ENCODE measurements around the gene ZMYND8. TPM values are rescaled to one million over a fixed set of nuclear protein-coding genes. Genes with fewer than 3 reads are reported as not detected.

The ZMYND8 gene
- 15.5 and 16.2 TPM in 2 replicates for total RNA-seq

GRCh38 chr20:47356526-47357295 lies at the start of gene ZMYND8:
Gene ZMYND8, minus strand, starts transcription at chr20:47356699. Its CDS starts 29 bp downstream, at chr20:47356670.

Other genes with a start within 250 kb of the ZMYND8 start
- gene NCOA3, start 145.2 kb upstream of the ZMYND8 start, total RNA-seq = 20.4 and 21.1 TPM in 2 replicates

Measured in mammary microvascular endothelial cell (primary cell).